Activated CD8-positive, alpha-beta T cell treated with anti-CD3 and anti-CD28 coated beads, Interleukin-2, amount 10 ng/mL, durations not matched to agents 7 days and 5 days (primary cell): ENCODE data around the gene ARGLU1. TPM values are rescaled to one million over a fixed set of nuclear protein-coding genes. Genes with fewer than 3 reads are reported as not detected.

Experiments used
- ATAC-seq: fragments of 150-1000 bp; cut with Tn5 transposase; one replicate; pipeline ENCODE4 v1.10.0; 2021; ENCODE audit warnings: moderate library complexity
- CTCF ChIA-PET: fragments of 350-600 bp; sonication (Branson Sonifier 250); formaldehyde crosslinking; loops from one replicate; lab custom pipeline; 2021; ENCODE audit warnings: antibody characterized with exemption; lab: Charles Lee
- POLR2A ChIA-PET: fragments of 350-600 bp; sonication (Branson Sonifier 250); formaldehyde crosslinking; loops from one replicate; lab custom pipeline; 2021; ENCODE audit warnings: antibody characterized with exemption; lab: Charles Lee
- DNase-seq: peaks from one replicate; pipeline ENCODE4 v3.0.0-alpha.2; 2020
- H3K27ac Mint-ChIP-seq: one replicate; pipeline ENCODE4 v1.8.0; 2021; ENCODE audit warnings: mild to moderate bottlenecking, mixed read lengths
- H3K27me3 Mint-ChIP-seq: one replicate; pipeline ENCODE4 v1.8.0; 2021; ENCODE audit warnings: low read depth, mixed read lengths
- H3K36me3 Mint-ChIP-seq: one replicate; pipeline ENCODE4 v1.8.0; 2021; ENCODE audit warnings: low read depth, mixed read lengths
- H3K4me1 Mint-ChIP-seq: one replicate; pipeline ENCODE4 v1.8.0; 2021; ENCODE audit warnings: low read depth, mixed read lengths
- H3K4me3 Mint-ChIP-seq: one replicate; pipeline ENCODE4 v1.8.0; 2021; ENCODE audit warnings: mild to moderate bottlenecking, mixed read lengths
- H3K9me3 Mint-ChIP-seq: one replicate; pipeline ENCODE4 v1.8.0; 2022; ENCODE audit warnings: mixed read lengths; ENCODE audit not compliant: insufficient read depth
- total RNA-seq, 2 experiments: library from RNA; stranded (reverse); gene quantifications; one replicate each; pipeline ENCODE4 v1.2.3, GENCODE V29; 2021

Gene ARGLU1
- total RNA-seq, 2 experiments from 2014 or later, result 86.6 to 97.0 TPM

- CTCF ChIA-PET, result interaction anchor here (1.0 kb wide), 1 partner anchor 15 kb away, joined by 3 read pairs; no protein-coding TSS in a partner anchor
- Mint-ChIP-seq H3K27me3 (peaks cover 62% of the 10 kb centered on the region), H3K9me3 (no peaks in the 10 kb centered on the region)
Observed at GRCh38 chr13:106529415-106530170, 38.3 kb downstream of the ARGLU1 start.

GRCh38 chr13:106528718-106529414, 39.1 kb downstream of the ARGLU1 start:
- Mint-ChIP-seq H3K27me3 (peaks cover 62% of the 10 kb centered on the region), H3K36me3 (no peaks in the 10 kb centered on the region), H3K27ac (no peak overlapping the region), H3K4me3 (no peak overlapping the region), H3K9me3 (no peaks in the 10 kb centered on the region), H3K4me1 (peaks cover 9% of the 10 kb centered on the region)
- POLR2A ChIA-PET, result no interaction called here
- DNase-seq (no peak), ATAC-seq (no peak)
- CTCF ChIA-PET, result interaction anchor here (1.0 to 1.1 kb wide), 2 partner anchors 7 to 15 kb away, joined by 3 read pairs; no protein-coding TSS in a partner anchor

More at GRCh38 chr13:106529415-106530170, 38.3 kb downstream of the ARGLU1 start:
- ATAC-seq (no peak), DNase-seq (no peak)
- Mint-ChIP-seq H3K36me3 (no peaks in the 10 kb centered on the region), H3K4me1 (peaks cover 11% of the 10 kb centered on the region), H3K4me3 (no peak overlapping the region), H3K27ac (no peak overlapping the region)
- POLR2A ChIA-PET, result no interaction called here

GRCh38 chr13:106527826-106528225, 40.1 kb downstream of the ARGLU1 start:
- Mint-ChIP-seq H3K9me3 (no peaks in the 10 kb centered on the region), H3K27ac (no peak overlapping the region), H3K27me3 (peaks cover 61% of the 10 kb centered on the region), H3K4me1 (peaks cover 2% of the 10 kb centered on the region), H3K4me3 (no peak overlapping the region), H3K36me3 (no peaks in the 10 kb centered on the region)
- ATAC-seq (no peak), DNase-seq (no peak)
- ChIA-PET POLR2A (no interaction called here), CTCF (interaction anchor here (1.1 kb wide), 1 partner anchor 8 kb away, joined by 3 read pairs; no protein-coding TSS in a partner anchor)

- peaks cover 57% of the 10 kb centered on the region for H3K27me3 Mint-ChIP-seq
- POLR2A ChIA-PET, result no interaction called here
- H3K9me3 Mint-ChIP-seq, result no peaks in the 10 kb centered on the region
- H3K36me3 Mint-ChIP-seq, result no peaks in the 10 kb centered on the region
- CTCF ChIA-PET, result interaction anchor here (1.1 to 1.3 kb wide), 2 partner anchors 9 kb away, joined by 3 to 4 read pairs; no protein-coding TSS in a partner anchor
- DNase-seq (no peak), ATAC-seq (no peak)
- no peaks in the 10 kb centered on the region for H3K4me1 Mint-ChIP-seq
- H3K27ac Mint-ChIP-seq, result no peak overlapping the region
- H3K4me3 Mint-ChIP-seq, result no peak overlapping the region
Observed at GRCh38 chr13:106527445-106527801, 40.5 kb downstream of the ARGLU1 start.

GRCh38 chr13:106526738-106527444, 41.0 kb downstream of the ARGLU1 start:
- CTCF ChIA-PET, result interaction anchor here (1.3 kb wide), 1 partner anchor 9 kb away, joined by 4 read pairs; no protein-coding TSS in a partner anchor
- Mint-ChIP-seq H3K4me3 (no peak overlapping the region), H3K4me1 (no peaks in the 10 kb centered on the region), H3K27me3 (peaks cover 52% of the 10 kb centered on the region), H3K36me3 (no peaks in the 10 kb centered on the region), H3K27ac (no peak overlapping the region), H3K9me3 (no peaks in the 10 kb centered on the region)
- POLR2A ChIA-PET, result no interaction called here
- no peak for DNase-seq
- no peak for ATAC-seq

GRCh38 chr13:106525865-106526264, 42.1 kb downstream of the ARGLU1 start:
- ATAC-seq (no peak), DNase-seq (no peak)
- Mint-ChIP-seq H3K36me3 (no peaks in the 10 kb centered on the region), H3K27ac (no peak overlapping the region), H3K4me3 (no peak overlapping the region), H3K9me3 (no peaks in the 10 kb centered on the region), H3K4me1 (no peaks in the 10 kb centered on the region), H3K27me3 (peaks cover 50% of the 10 kb centered on the region)
- POLR2A ChIA-PET, result no interaction called here
- CTCF ChIA-PET, result interaction anchor here (1.3 kb wide), 1 partner anchor 10 kb away, joined by 4 read pairs; no protein-coding TSS in a partner anchor

GRCh38 chr13:106524108-106524507, 43.8 kb downstream of the ARGLU1 start:
- Mint-ChIP-seq H3K27me3 (peaks cover 39% of the 10 kb centered on the region), H3K9me3 (no peaks in the 10 kb centered on the region), H3K4me1 (no peaks in the 10 kb centered on the region), H3K36me3 (no peaks in the 10 kb centered on the region), H3K27ac (no peak overlapping the region), H3K4me3 (no peak overlapping the region)
- DNase-seq, result no peak
- CTCF ChIA-PET, result interaction anchor here (2.1 kb wide), 1 partner anchor 12 kb away, joined by 7 read pairs; the partner anchor contains the start of gene EFNB2
- POLR2A ChIA-PET, result no interaction called here
- ATAC-seq, result no peak

- Mint-ChIP-seq H3K9me3 (no peaks in the 10 kb centered on the region), H3K27me3 (peaks cover 35% of the 10 kb centered on the region), H3K36me3 (no peaks in the 10 kb centered on the region), H3K4me1 (no peaks in the 10 kb centered on the region), H3K27ac (no peak overlapping the region), H3K4me3 (no peak overlapping the region)
- ATAC-seq (no peak), DNase-seq (no peak)
- CTCF ChIA-PET, result interaction anchor here (2.1 kb wide), 1 partner anchor 12 kb away, joined by 7 read pairs; the partner anchor contains the start of gene EFNB2
- POLR2A ChIA-PET, result no interaction called here
Observed at GRCh38 chr13:106523576-106523975, 44.4 kb downstream of the ARGLU1 start.

GRCh38 chr13:106522898-106523525, 44.9 kb downstream of the ARGLU1 start:
- ChIA-PET CTCF (no interaction called here), POLR2A (no interaction called here)
- Mint-ChIP-seq H3K9me3 (no peaks in the 10 kb centered on the region), H3K4me1 (no peaks in the 10 kb centered on the region), H3K27me3 (peaks cover 34% of the 10 kb centered on the region), H3K27ac (no peak overlapping the region), H3K4me3 (no peak overlapping the region), H3K36me3 (no peaks in the 10 kb centered on the region)
- ATAC-seq (no peak), DNase-seq (no peak)

GRCh38 chr13:106522112-106522705, 45.7 kb downstream of the ARGLU1 start:
- ChIA-PET POLR2A (no interaction called here), CTCF (no interaction called here)
- Mint-ChIP-seq H3K9me3 (no peaks in the 10 kb centered on the region), H3K4me3 (no peak overlapping the region), H3K36me3 (no peaks in the 10 kb centered on the region), H3K27ac (no peak overlapping the region), H3K4me1 (no peaks in the 10 kb centered on the region), H3K27me3 (peaks cover 30% of the 10 kb centered on the region)
- no peak for ATAC-seq
- no peak for DNase-seq
